GM12891 (cell line): ENCODE data around the gene HOXA6.
A peak's percentile ranks its signal among the peaks of the same experiment; 100 is the strongest.

Source experiments
- DNase-seq: peaks from one replicate; pipeline ENCODE4 v3.0.0; 2011; ENCODE audit warnings: low spot score; ENCODE audit not compliant: insufficient read length
- FAIRE-seq: peaks from 2 replicates; lab custom pipeline; 2011; peaks lifted over from hg19 to GRCh38; lab: Jason Lieb, UNC
- PAX5 ChIP-seq: IDR thresholded peaks from 2 replicates; pipeline ENCODE4 v1.6.1; 2011; ENCODE audit warnings: low read length, moderate library complexity, mild to moderate bottlenecking; ENCODE audit not compliant: insufficient read depth, severe bottlenecking
- POLR2A ChIP-seq: IDR thresholded peaks from 2 replicates; pipeline ENCODE4 v1.6.1; 2011; ENCODE audit warnings: low read depth, low read length, control low read depth
- POLR2AphosphoS5 ChIP-seq: IDR thresholded peaks from 2 replicates; pipeline ENCODE4 v1.6.1; 2011; ENCODE audit warnings: low read depth, low read length, control low read depth
- POU2F2 ChIP-seq: IDR thresholded peaks from 2 replicates; pipeline ENCODE4 v1.6.1; 2011; ENCODE audit warnings: low read depth, mild to moderate bottlenecking, control low read depth, low read length, moderate library complexity
- SPI1 ChIP-seq: IDR thresholded peaks from 2 replicates; pipeline ENCODE4 v1.6.1; 2011; ENCODE audit warnings: low read depth, low read length, control low read depth
- TAF1 ChIP-seq: IDR thresholded peaks from 2 replicates; pipeline ENCODE4 v1.6.1; 2011; ENCODE audit warnings: low read depth, low read length, control low read depth

Gene HOXA6

GRCh38 chr7:27161214-27161720, 13.7 kb upstream of the HOXA6 start:
- DNase-seq (no peak), FAIRE-seq (no peak)
- TF ChIP-seq TAF1, result no peak
- no peak for TF ChIP-seq POLR2AphosphoS5

GRCh38 chr7:27160546-27161213, 13.1 kb upstream of the HOXA6 start:
- peak; percentile 86 for FAIRE-seq
- TF ChIP-seq POU2F2, result no peak
- no peak for TF ChIP-seq POLR2A
- TF ChIP-seq TAF1, result no peak
- no peak for TF ChIP-seq SPI1
- no peak for TF ChIP-seq POLR2AphosphoS5
- no peak for TF ChIP-seq PAX5
- peak; percentile 90 for DNase-seq

- no peak for DNase-seq
- TF ChIP-seq SPI1 (no peak), PAX5 (no peak), TAF1 (no peak), POU2F2 (no peak), POLR2A (no peak), POLR2AphosphoS5 (no peak)
- FAIRE-seq, result no peak
These were observed 12.6 kb upstream of the HOXA6 start for GRCh38 chr7:27160145-27160545.

- TF ChIP-seq POLR2AphosphoS5 (no peak), TAF1 (no peak), PAX5 (no peak), POU2F2 (no peak), POLR2A (no peak), SPI1 (no peak)
- DNase-seq (no peak), FAIRE-seq (no peak)
These were observed 11.9 kb upstream of the HOXA6 start for GRCh38 chr7:27159266-27160144.

GRCh38 chr7:27158436-27159265, 11.1 kb upstream of the HOXA6 start:
- DNase-seq, result no peak
- FAIRE-seq, result no peak
- TF ChIP-seq PAX5 (no peak), TAF1 (no peak), POU2F2 (no peak), POLR2AphosphoS5 (no peak), POLR2A (no peak), SPI1 (no peak)

GRCh38 chr7:27157702-27158431, 10.3 kb upstream of the HOXA6 start:
- DNase-seq (no peak), FAIRE-seq (no peak)
- TF ChIP-seq PAX5, result no peak
- TF ChIP-seq SPI1, result no peak
- no peak for TF ChIP-seq POLR2AphosphoS5
- TF ChIP-seq POU2F2, result no peak

- no peak for FAIRE-seq
- TF ChIP-seq POLR2A, result no peak
- no peak for TF ChIP-seq POLR2AphosphoS5
- TF ChIP-seq TAF1, result no peak
- TF ChIP-seq PAX5, result no peak
- TF ChIP-seq POU2F2, result no peak
- TF ChIP-seq SPI1, result no peak
- DNase-seq, result no peak
These were observed 9.5 kb upstream of the HOXA6 start for GRCh38 chr7:27156916-27157701.

GRCh38 chr7:27156508-27156898, 8.9 kb upstream of the HOXA6 start, which contains the start of gene HOXA7:
HOXA7 (minus strand) TSS chr7:27156675; CDS start chr7:27156545, 130 bp downstream.
- FAIRE-seq (no peak), DNase-seq (no peak)
- TF ChIP-seq SPI1, result no peak
- no peak for TF ChIP-seq POLR2AphosphoS5
- no peak for TF ChIP-seq POLR2A
- TF ChIP-seq TAF1, result no peak
- no peak for TF ChIP-seq PAX5
